ENCODE measurements around the gene LILRA6.
"Not testable (repeated sequence)": the region's sequence is repeated elsewhere in the genome, so short reads cannot be mapped to it uniquely, and the experiment has no call there.

The LILRA6 gene

GRCh38 chr19:54262066-54262465 is 19.5 kb upstream of the LILRA6 start:
- no peak for DNase-seq

- DNase-seq = no peak
These were observed 14.5 kb upstream of the LILRA6 start, which contains the start of gene LILRB5 for GRCh38 chr19:54257116-54257480. LILRB5 (minus strand) TSS chr19:54257273; CDS start chr19:54257193, 80 bp downstream.

- no peak for DNase-seq
These were observed 13.9 kb upstream of the LILRA6 start for GRCh38 chr19:54256250-54257115.

- DNase-seq = no peak
These were observed 12.7 kb upstream of the LILRA6 start for GRCh38 chr19:54255105-54255775.

- DNase-seq = no peak
These were observed 11.8 kb upstream of the LILRA6 start for GRCh38 chr19:54254195-54254906.

- no peak for DNase-seq
These were observed 11.0 kb upstream of the LILRA6 start for GRCh38 chr19:54253331-54254194.

- DNase-seq = no peak
These were observed 10.3 kb upstream of the LILRA6 start for GRCh38 chr19:54252845-54253244.

GRCh38 chr19:54252243-54252642 is 9.7 kb upstream of the LILRA6 start:
- no peak for DNase-seq

GRCh38 chr19:54248016-54248601 is 5.5 kb upstream of the LILRA6 start:
- peak; percentile 13 for DNase-seq

- no peak for DNase-seq
These were observed 4.7 kb upstream of the LILRA6 start for GRCh38 chr19:54247106-54247930.

GRCh38 chr19:54245936-54246335 is 3.3 kb upstream of the LILRA6 start:
- DNase-seq = no peak

- DNase-seq = not testable (repeated sequence)
These were observed 1.2 kb upstream of the LILRA6 start for GRCh38 chr19:54243809-54244208.

GRCh38 chr19:54242234-54242633 is 356 bp downstream of the LILRA6 start:
- DNase-seq = not testable (repeated sequence)

GRCh38 chr19:54240372-54241336 is 1.9 kb downstream of the LILRA6 start:
- DNase-seq = not testable (repeated sequence)

GRCh38 chr19:54239491-54240371 is 2.9 kb downstream of the LILRA6 start:
- DNase-seq = not testable (repeated sequence)

- no peak for DNase-seq
These were observed 8.6 kb downstream of the LILRA6 start for GRCh38 chr19:54233941-54234340.

- DNase-seq = peak; percentile 64
These were observed 11.3 kb downstream of the LILRA6 start for GRCh38 chr19:54231077-54231931.

GRCh38 chr19:54230031-54230430 is 12.6 kb downstream of the LILRA6 start:
- DNase-seq = no peak

Measured in fibroblast of upper back skin (primary cell).